ENCODE measurements around the gene TWF2. TPM values are rescaled to one million over a fixed set of nuclear protein-coding genes. Genes with fewer than 3 reads are reported as not detected.
A peak's percentile ranks its signal among the peaks of the same experiment; 100 is the strongest.

Gene TWF2
- total and polyA plus RNA-seq, 2 donors, result 36.7 to 75.3 TPM

DNA sequence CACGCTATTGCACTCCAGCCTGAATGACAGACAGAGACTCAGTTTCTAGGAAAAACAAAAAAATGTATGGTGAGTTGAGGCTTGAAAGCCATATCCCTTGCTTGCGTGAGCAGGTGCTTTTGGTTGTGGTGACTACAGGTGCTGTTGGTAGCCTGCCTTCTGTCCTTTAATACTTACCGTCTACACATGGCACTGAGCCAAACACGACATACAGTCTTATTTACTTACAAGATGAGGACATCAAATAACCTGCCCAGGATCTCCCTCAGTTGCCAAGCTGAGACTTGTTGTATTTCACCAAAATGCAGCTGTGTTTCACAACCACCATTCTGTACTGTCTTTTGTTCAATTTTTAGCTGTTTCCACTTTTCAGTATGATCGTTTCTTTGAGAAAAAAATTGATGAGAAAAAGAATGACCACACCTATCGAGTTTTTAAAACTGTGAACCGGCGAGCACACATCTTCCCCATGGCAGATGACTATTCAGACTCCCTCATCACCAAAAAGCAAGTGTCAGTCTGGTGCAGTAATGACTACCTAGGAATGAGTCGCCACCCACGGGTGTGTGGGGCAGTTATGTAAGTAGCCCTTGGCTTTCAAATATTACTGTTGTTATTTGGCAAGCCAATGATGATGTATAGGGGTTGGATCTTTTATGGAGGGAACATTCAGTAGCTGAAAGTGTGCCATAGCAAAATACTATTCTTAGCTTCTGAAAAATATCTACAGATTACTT, 34.5 kb downstream of the TWF2 start:
- Histone ChIP-seq H3K27ac (ENCODE audit: low read depth) (no peak overlapping the region), H3K4me1 (ENCODE audit: insufficient read depth) (peaks cover 1% of the 10 kb centered on the region), H3K36me3 (ENCODE audit: insufficient read depth) (peaks cover 9% of the 10 kb centered on the region), H3K4me3 (ENCODE audit: low read depth, low read length) (no peak overlapping the region)
- WGBS, result 78% methylated on average over 10 of the region's 10 CpGs
- peak; percentile 77 for DNase-seq (ENCODE audit: extremely low spot score)

DNA sequence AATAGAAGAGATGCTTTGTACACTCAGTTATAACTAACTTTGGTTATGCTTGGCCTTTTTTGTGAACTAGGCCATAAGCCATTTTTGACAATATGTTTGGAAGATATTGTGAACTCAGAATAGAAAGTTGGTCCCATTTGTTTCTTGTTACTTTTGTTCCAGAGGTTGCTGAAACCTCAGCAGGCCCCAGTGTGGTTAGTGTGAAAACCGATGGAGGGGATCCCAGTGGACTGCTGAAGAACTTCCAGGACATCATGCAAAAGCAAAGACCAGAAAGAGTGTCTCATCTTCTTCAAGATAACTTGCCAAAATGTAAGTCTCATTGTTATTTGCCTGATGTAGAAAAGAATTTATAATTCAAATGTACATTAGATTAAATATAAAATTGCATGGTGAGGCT, 35.3 kb downstream of the TWF2 start:
- H3K4me1 ChIP-seq (ENCODE audit: insufficient read depth), result peaks cover 1% of the 10 kb centered on the region
- H3K4me3 ChIP-seq (ENCODE audit: low read depth, low read length), result no peak overlapping the region
- H3K36me3 ChIP-seq (ENCODE audit: insufficient read depth), result peaks cover 9% of the 10 kb centered on the region
- no peak for DNase-seq (ENCODE audit: extremely low spot score)
- no peak overlapping the region for H3K27ac ChIP-seq (ENCODE audit: low read depth)
- 90% methylated on average over 1 of the region's 1 CpG for WGBS

DNA sequence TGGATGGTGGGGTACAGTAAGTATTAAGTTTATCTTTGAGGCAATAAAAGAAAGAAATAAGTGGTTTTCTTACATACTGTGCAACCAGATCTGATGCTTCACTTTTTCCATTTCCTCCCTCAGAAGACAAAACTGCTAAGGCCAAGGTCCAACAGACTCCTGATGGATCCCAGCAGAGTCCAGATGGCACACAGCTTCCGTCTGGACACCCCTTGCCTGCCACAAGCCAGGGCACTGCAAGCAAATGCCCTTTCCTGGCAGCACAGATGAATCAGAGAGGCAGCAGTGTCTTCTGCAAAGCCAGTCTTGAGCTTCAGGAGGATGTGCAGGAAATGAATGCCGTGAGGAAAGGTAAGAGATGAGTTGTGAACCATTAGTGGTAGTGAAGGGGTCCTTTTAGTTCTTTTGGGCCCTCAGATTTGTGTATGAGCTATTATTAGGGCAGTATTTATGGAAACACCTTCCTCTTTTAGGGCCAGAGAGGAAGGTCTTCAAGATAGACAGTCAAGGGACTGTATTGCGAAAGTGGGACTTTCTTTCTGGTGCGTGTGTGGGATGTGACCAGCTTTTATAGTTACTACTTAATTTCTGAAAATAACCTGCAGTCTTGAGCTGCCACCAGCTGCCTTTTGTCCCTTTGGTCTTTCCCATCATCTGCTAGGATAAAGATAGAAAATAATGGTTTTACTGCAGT, 36.4 kb downstream of the TWF2 start:
- Histone ChIP-seq H3K4me1 (ENCODE audit: insufficient read depth) (peaks cover 2% of the 10 kb centered on the region), H3K36me3 (ENCODE audit: insufficient read depth) (peaks cover 9% of the 10 kb centered on the region), H3K4me3 (ENCODE audit: low read depth, low read length) (no peak overlapping the region), H3K27ac (ENCODE audit: low read depth) (no peak overlapping the region)
- 86% methylated on average over 4 of the region's 4 CpGs for WGBS
- DNase-seq (ENCODE audit: extremely low spot score), result no peak

DNA sequence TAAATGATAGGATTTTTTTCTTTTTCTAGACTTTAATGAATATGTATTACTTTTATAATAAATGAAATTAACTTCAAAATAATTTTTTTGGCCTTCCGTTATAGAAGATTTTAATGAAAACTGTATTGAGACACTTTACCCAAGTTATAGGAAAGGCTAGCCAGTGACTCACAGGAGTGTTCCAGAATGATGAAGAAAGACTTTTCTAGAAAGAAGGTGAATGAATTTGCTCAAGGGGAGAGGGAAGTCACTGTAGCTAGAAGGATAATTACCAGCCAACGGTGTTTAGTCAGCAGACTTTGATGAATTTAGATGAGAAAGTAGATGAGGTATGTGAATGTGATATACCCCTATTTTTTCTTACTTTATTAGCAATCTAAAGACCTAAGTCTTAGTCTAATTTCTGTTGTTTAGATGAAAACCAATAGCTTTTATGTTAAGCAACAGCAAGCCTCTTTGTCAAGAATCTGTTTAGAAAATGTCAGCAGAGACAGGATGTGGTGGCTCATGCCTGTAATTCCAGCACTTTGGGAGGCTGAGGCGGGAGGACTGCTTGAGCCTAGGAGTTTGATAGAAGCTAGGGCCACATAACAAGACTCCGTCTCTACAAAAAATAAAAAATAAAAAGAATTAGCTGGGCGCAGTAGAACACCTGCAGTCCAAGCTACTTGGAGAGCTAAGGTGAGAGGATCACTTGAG, 37.8 kb downstream of the TWF2 start:
- peaks cover 5% of the 10 kb centered on the region for H3K36me3 ChIP-seq (ENCODE audit: insufficient read depth)

DNA sequence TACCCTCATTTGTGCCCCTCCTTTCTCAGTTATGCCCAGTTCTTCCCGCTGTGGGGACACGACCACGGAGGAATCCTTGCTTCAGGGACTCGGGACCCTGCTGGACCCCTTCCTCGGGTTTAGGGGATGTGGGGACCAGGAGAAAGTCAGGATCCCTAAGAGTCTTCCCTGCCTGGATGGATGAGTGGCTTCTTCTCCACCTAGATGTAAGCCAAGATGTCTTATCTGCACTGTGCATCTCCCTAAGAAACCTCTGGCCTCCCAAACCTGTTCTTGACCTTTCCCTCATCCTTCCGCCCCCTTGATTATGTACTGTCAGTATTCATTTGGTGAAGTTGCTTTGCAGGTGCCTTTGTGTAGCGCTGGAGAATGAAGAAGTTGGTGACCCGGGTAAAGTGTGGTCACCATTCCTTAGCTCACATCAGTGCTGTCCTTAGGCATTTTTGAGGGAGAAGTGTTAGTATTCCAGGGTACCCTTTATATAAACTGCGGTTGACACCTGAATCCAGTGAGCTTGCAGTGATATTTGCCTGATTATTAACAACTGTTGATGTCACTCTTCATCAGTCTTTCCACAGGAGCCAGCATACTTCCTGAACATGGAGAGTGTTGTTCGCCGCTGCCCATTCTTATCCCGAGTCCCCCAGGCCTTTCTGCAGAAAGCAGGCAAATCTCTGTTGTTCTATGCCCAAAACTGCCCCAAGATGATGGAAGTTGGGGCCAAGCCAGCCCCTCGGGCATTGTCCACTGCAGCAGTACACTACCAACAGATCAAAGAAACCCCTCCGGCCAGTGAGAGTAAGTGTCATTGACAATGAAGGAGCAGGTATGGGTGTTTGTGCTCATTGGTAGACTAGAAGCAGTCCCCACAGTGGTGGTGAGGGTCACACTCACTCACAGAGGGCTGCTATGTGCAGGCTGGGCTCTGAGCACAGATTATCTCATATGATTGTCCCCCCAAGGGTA, 40.0 kb downstream of the TWF2 start:
- Histone ChIP-seq H3K36me3 (ENCODE audit: insufficient read depth) (peaks cover 5% of the 10 kb centered on the region), H3K27ac (ENCODE audit: low read depth) (no peak overlapping the region), H3K4me1 (ENCODE audit: insufficient read depth) (peaks cover 3% of the 10 kb centered on the region), H3K4me3 (ENCODE audit: low read depth, low read length) (peak overlapping the region; percentile 63)
- no peak for DNase-seq (ENCODE audit: extremely low spot score)
- 44% methylated on average over 14 of the region's 14 CpGs for WGBS

More for the DNA sequence above, 37.8 kb downstream of the TWF2 start:
- DNase-seq (ENCODE audit: extremely low spot score), result no peak
- Histone ChIP-seq H3K4me3 (ENCODE audit: low read depth, low read length) (no peak overlapping the region), H3K27ac (ENCODE audit: low read depth) (no peak overlapping the region), H3K4me1 (ENCODE audit: insufficient read depth) (peaks cover 4% of the 10 kb centered on the region)
- WGBS, result 93% methylated on average over 5 of the region's 5 CpGs

DNA sequence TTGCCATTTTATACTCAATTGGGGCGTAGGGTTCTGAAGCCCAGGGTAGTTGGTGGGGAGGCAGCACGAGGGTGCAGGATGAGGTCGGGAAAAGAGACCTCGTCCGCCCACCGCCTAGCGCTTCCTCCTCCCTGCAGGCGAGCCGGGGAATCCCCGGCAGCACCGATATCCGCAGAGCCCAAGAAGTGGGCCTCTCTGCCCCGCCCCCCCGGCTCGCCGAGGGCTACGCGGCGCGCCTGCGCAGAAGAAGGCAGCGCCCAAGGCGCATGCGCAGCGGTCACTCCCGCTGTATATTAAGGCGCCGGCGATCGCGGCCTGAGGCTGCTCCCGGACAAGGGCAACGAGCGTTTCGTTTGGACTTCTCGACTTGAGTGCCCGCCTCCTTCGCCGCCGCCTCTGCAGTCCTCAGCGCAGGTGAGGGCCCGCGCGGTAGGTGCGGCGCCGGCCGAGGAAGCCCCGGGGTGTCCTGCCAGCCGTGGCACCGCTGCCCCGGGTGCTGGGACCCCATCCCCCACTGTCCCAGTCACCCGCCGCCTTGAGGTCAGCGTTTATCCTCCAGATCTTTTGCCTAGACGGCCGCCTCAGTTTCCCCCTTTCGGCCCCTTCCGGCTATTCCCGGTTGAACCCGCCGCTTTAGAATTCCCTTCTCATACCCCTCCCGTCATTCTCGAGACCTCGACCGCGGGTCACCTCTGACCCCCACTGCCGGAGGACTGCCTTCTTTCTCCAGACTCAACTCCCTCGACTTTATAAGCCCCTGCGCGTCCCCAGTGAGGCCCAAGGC, 40.9 kb downstream of the TWF2 start, which contains the start of gene ALAS1:
Gene ALAS1, plus strand, starts transcription at position 319 of the 784 bp plus-strand sequence. CDS start 1,082 bp downstream, outside the sequence.
- Histone ChIP-seq H3K36me3 (ENCODE audit: insufficient read depth) (peaks cover 3% of the 10 kb centered on the region), H3K27ac (ENCODE audit: low read depth) (peak within 1 kb of the TSS; percentile 65), H3K4me1 (ENCODE audit: insufficient read depth) (peaks cover 3% of the 10 kb centered on the region), H3K4me3 (ENCODE audit: low read depth, low read length) (peak within 1 kb of the TSS; percentile 63)
- peak; percentile 76 for DNase-seq (ENCODE audit: extremely low spot score)
- under 1% methylated on average over 71 of the region's 71 CpGs for WGBS

DNA sequence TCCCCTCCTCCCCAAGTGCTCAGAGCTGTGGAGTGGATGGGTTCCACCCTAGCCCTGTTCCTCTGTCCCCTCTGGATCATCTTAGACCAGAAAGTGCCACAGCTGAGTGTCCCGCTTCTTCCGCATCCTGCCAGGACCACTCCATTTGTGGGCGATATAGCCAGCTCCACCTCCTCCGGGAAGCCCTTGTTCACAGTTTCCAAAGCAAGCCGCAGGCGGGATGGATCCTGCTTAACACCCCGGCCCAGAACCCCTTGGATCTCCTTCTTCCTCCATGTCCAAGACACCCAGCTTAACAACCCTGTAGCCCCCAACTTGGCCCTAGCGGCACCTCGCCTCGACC, 41.5 kb downstream of the TWF2 start:
- Histone ChIP-seq H3K4me3 (ENCODE audit: low read depth, low read length) (peak overlapping the region; percentile 63), H3K27ac (ENCODE audit: low read depth) (no peak overlapping the region), H3K36me3 (ENCODE audit: insufficient read depth) (peaks cover under 1% of the 10 kb centered on the region), H3K4me1 (ENCODE audit: insufficient read depth) (peaks cover 3% of the 10 kb centered on the region)
- 36% methylated on average over 10 of the region's 10 CpGs for WGBS
- no peak for DNase-seq (ENCODE audit: extremely low spot score)

DNA sequence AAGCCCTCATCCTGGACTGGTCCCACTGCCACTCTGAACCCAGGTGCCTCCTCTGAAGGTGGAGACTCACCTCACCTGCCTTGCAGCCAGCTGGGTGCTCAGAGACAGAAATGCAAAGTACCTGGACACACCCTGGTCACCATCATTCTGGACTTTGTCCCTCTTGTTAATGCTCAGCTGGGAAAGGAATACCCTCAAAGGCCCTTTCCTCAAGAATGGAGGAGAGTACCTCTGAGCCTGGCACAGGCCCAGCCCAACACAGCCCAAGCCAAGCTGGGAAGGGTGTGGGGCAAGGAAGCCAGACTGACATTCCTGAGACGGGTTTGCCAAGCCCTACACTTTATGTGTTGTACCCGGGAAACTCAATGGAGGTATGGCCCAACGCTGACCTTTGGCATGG, 42.0 kb downstream of the TWF2 start:
- no peak overlapping the region for H3K27ac ChIP-seq (ENCODE audit: low read depth)
- H3K4me1 ChIP-seq (ENCODE audit: insufficient read depth), result peaks cover 3% of the 10 kb centered on the region
- WGBS, result 61% methylated on average over 3 of the region's 3 CpGs
- no peak for DNase-seq (ENCODE audit: extremely low spot score)
- H3K4me3 ChIP-seq (ENCODE audit: low read depth, low read length), result no peak overlapping the region
- no peaks in the 10 kb centered on the region for H3K36me3 ChIP-seq (ENCODE audit: insufficient read depth)

DNA sequence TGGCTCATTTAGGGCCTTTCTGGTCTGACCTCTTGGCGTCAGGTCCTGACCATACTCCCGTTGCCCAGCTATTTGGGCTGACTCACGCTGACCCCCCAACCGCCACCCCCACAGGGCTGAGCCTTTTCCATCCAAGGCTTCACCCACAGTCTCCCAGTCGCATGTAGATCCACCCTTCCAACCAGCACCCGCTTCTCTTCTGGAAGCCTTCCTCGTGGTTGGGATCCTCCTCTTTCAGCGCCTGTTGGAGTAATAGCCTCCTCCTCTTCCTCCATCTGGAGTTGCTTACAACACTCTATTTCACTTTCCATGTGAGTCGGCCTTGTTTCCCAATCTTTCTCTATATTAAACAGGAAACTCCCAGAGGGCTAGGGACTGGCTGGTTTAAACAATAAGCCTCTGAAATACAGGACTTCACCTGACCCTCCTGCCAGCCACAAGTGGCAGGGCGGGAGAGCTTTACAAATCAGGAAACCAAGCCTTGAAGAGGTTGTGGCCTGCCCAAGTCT, 43.1 kb downstream of the TWF2 start:
- DNase-seq (ENCODE audit: extremely low spot score), result no peak
- H3K4me3 ChIP-seq (ENCODE audit: low read depth, low read length), result no peak overlapping the region
- peak overlapping the region; percentile 27 for H3K27ac ChIP-seq (ENCODE audit: low read depth)
- peaks cover 3% of the 10 kb centered on the region for H3K4me1 ChIP-seq (ENCODE audit: insufficient read depth)
- H3K36me3 ChIP-seq (ENCODE audit: insufficient read depth), result no peaks in the 10 kb centered on the region
- WGBS, result 68% methylated on average over 10 of the region's 10 CpGs

DNA sequence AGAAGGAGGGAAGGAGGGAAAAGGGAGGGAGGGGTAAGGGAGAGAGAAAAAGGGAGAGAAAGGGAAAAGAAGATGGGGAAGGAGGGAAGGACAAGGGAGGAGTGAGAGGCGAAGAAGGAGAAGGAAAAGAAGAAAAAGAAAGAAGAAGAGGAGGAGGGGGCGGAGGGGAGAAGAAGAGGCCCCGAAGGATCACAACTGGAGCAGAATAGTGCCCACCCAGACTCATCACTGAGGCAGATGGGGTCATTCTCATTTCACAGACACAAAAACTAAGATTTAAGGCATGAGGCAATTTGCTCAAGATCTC, 43.7 kb downstream of the TWF2 start:
- DNase-seq (ENCODE audit: extremely low spot score), result no peak
- WGBS, result 72% methylated on average over 3 of the region's 3 CpGs
- Histone ChIP-seq H3K27ac (ENCODE audit: low read depth) (no peak overlapping the region), H3K36me3 (ENCODE audit: insufficient read depth) (no peaks in the 10 kb centered on the region), H3K4me3 (ENCODE audit: low read depth, low read length) (no peak overlapping the region), H3K4me1 (ENCODE audit: insufficient read depth) (peaks cover 3% of the 10 kb centered on the region)

DNA sequence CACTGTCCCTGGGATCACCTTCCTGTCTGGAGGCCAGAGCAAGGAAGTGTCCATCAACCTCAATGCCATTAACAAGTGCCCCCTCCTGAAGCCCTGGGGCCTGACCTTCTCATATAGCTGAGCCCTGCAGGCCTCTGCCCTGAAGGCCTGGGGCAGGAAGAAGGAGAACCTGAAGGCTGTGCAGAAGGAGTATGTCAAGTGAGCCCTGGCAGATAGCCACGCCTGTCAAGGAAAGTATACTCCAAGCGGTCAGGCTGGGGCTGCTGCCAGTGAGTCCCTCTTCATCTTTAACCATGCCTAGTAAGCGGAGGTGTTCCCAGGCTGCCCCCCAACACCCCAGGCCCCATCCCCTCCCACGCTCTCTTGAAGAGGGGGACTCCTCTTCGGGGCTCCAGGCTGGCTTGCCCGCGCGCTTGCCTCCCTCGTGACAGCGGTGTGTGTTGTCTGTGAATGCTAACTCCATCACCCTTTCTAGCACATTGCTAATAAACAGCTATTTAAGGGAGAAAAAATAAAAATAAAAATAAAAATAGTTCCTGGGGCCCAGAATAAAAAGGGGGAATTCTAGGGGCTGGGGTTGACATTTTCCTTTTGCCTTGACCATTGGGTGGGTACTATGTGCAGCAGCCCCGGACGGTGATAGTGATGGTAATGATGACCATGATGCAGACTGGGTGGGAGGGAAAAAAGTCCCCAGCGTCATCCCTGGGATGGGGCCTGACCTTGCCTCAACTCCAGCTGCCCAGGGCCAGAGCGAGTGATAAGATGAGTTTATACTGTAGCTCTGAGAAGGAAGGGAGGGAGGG, 44.3 kb downstream of the TWF2 start:
- DNase-seq (ENCODE audit: extremely low spot score), result no peak
- no peak overlapping the region for H3K4me3 ChIP-seq (ENCODE audit: low read depth, low read length)
- H3K27ac ChIP-seq (ENCODE audit: low read depth), result no peak overlapping the region
- WGBS, result 42% methylated on average over 14 of the region's 14 CpGs
- no peaks in the 10 kb centered on the region for H3K36me3 ChIP-seq (ENCODE audit: insufficient read depth)
- peaks cover 3% of the 10 kb centered on the region for H3K4me1 ChIP-seq (ENCODE audit: insufficient read depth)

DNA sequence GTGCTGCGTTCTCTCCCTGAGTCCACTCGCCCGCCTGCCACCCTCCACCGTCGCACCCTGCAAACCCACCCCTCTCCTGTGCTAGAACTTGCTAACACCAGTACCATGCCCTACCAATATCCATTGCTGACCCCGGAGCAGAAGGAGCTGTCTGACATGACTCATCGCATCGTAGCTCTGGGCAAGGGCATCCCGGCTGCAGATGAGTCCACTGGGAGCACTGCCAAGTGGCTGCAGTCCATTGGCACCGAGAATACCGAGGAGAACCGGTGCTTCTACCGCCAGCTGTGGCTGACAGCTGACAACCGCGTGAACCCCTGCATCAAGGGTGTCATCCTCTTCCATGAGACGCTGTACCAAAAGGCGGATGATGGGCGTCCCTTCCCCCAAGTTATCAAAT, 45.9 kb downstream of the TWF2 start:
- 66% methylated on average over 18 of the region's 18 CpGs for WGBS
- DNase-seq (ENCODE audit: extremely low spot score), result no peak
- Histone ChIP-seq H3K4me3 (ENCODE audit: low read depth, low read length) (no peak overlapping the region), H3K4me1 (ENCODE audit: insufficient read depth) (peaks cover 3% of the 10 kb centered on the region), H3K36me3 (ENCODE audit: insufficient read depth) (no peaks in the 10 kb centered on the region), H3K27ac (ENCODE audit: low read depth) (no peak overlapping the region)

All from urinary bladder (tissue), 4 donors.